Left ventricle myocardium inferior (tissue), 1 donor: ENCODE results near the gene SLMAP. TPM values are rescaled to one million over a fixed set of nuclear protein-coding genes. Genes with fewer than 3 reads are reported as not detected.
"Not testable (repeated sequence)": the region's sequence is repeated elsewhere in the genome, so short reads cannot be mapped to it uniquely, and the experiment has no call there.

Source experiments
- DNase-seq: peaks from one replicate; pipeline ENCODE4 v3.0.0-alpha.2; 2020
- H3K27ac ChIP-seq: fragments of 200-600 bp; replicated peaks from 2 replicates; pipeline ENCODE4 v1.8.0; 2021
- H3K27me3 ChIP-seq: fragments of 200-600 bp; 2 replicates; pipeline ENCODE4 v1.8.0; 2021; ENCODE audit warnings: low read depth
- H3K36me3 ChIP-seq: fragments of 200-600 bp; 2 replicates; pipeline ENCODE4 v1.8.0; 2021
- H3K4me1 ChIP-seq: fragments of 200-600 bp; 2 replicates; pipeline ENCODE4 v1.8.0; 2021
- H3K4me3 ChIP-seq: fragments of 200-600 bp; 2 replicates; pipeline ENCODE4 v1.8.0; 2021; ENCODE audit warnings: mild to moderate bottlenecking, moderate library complexity
- H3K9me3 ChIP-seq: fragments of 200-600 bp; replicated peaks from 2 replicates; pipeline ENCODE4 v1.8.0; 2021
- CTCF ChIP-seq: fragments of 200-600 bp; IDR thresholded peaks from 2 replicates; pipeline ENCODE4 v1.8.0; 2021; ENCODE audit warnings: antibody characterized with exemption, mild to moderate bottlenecking, borderline replicate concordance
- intact Hi-C: fragments of 100-400 bp; cut with micrococcal nuclease; formaldehyde crosslinking; loops from one replicate; pipeline ENCODE4 v1.11.0; 2022
- total RNA-seq: library from RNA; stranded (reverse); fragmentation: NEBNext Ultra II Directional; extraction: Animal tissue kit (Norgen Biotek cat#: 25700); gene quantifications from one replicate; pipeline ENCODE4 v1.2.1, GENCODE V29; 2021
- donor health status: DM: no; HTN: yes; CAD: no; lungs with severe emphysema.

Gene SLMAP
- total RNA-seq, 1 donor from 2014 or later = 316 TPM

- no peak for DNase-seq
Measured at GRCh38 chr3:57863380-57863779, 107.3 kb downstream of the SLMAP start.

GRCh38 chr3:57864853-57865252, 108.7 kb downstream of the SLMAP start:
- Histone ChIP-seq H3K36me3 (peaks cover 62% of the 10 kb centered on the region), H3K27me3 (no peaks in the 10 kb centered on the region), H3K9me3 (no peaks in the 10 kb centered on the region), H3K4me1 (peaks cover 8% of the 10 kb centered on the region), H3K4me3 (no peak overlapping the region), H3K27ac (no peak overlapping the region)
- peak; percentile 49 for TF ChIP-seq CTCF
- no peak for DNase-seq
- intact Hi-C loops = no loop called here

More at GRCh38 chr3:57863380-57863779, 107.3 kb downstream of the SLMAP start:
- Histone ChIP-seq H3K27me3 (no peaks in the 10 kb centered on the region), H3K36me3 (peaks cover 71% of the 10 kb centered on the region), H3K9me3 (no peaks in the 10 kb centered on the region), H3K4me3 (no peak overlapping the region), H3K27ac (no peak overlapping the region), H3K4me1 (peaks cover 8% of the 10 kb centered on the region)
- intact Hi-C loops = no loop called here
- TF ChIP-seq CTCF = no peak

GRCh38 chr3:57869110-57869509, 113.0 kb downstream of the SLMAP start:
- DNase-seq, H3K27me3 ChIP-seq, H3K9me3 ChIP-seq, H3K27ac ChIP-seq, H3K4me3 ChIP-seq, intact Hi-C loops, H3K4me1 ChIP-seq: not testable (repeated sequence)
- peaks cover 51% of the 10 kb centered on the region for H3K36me3 ChIP-seq

GRCh38 chr3:57872606-57873005, 116.5 kb downstream of the SLMAP start:
- H3K4me1 ChIP-seq = peaks cover 8% of the 10 kb centered on the region
- no peak for TF ChIP-seq CTCF
- H3K36me3 ChIP-seq = peaks cover 31% of the 10 kb centered on the region

GRCh38 chr3:57876632-57877031, 120.5 kb downstream of the SLMAP start:
- no peaks in the 10 kb centered on the region for H3K27me3 ChIP-seq
- TF ChIP-seq CTCF = no peak
- intact Hi-C loops = no loop called here
- H3K4me3 ChIP-seq = no peak overlapping the region
- no peaks in the 10 kb centered on the region for H3K9me3 ChIP-seq
- H3K4me1 ChIP-seq = peaks cover 12% of the 10 kb centered on the region
- peaks cover 20% of the 10 kb centered on the region for H3K36me3 ChIP-seq
- DNase-seq = no peak
- H3K27ac ChIP-seq = peak overlapping the region; percentile 56

More at GRCh38 chr3:57872606-57873005, 116.5 kb downstream of the SLMAP start:
- no peak for DNase-seq
- Histone ChIP-seq H3K4me3 (no peak overlapping the region), H3K27me3 (no peaks in the 10 kb centered on the region), H3K27ac (no peak overlapping the region), H3K9me3 (no peaks in the 10 kb centered on the region)
- intact Hi-C loops = no loop called here

- Histone ChIP-seq H3K4me3 (no peak overlapping the region), H3K36me3 (peaks cover 20% of the 10 kb centered on the region), H3K9me3 (no peaks in the 10 kb centered on the region), H3K4me1 (peaks cover 12% of the 10 kb centered on the region), H3K27ac (peak overlapping the region; percentile 56), H3K27me3 (no peaks in the 10 kb centered on the region)
- TF ChIP-seq CTCF = no peak
- DNase-seq = no peak
- intact Hi-C loops = no loop called here
Measured at GRCh38 chr3:57877116-57877515, 121.0 kb downstream of the SLMAP start.

GRCh38 chr3:57884436-57884835, 128.3 kb downstream of the SLMAP start:
- intact Hi-C loops, H3K9me3 ChIP-seq, H3K4me1 ChIP-seq, H3K4me3 ChIP-seq, H3K27me3 ChIP-seq, H3K27ac ChIP-seq, DNase-seq: not testable (repeated sequence)
- H3K36me3 ChIP-seq = peaks cover 32% of the 10 kb centered on the region
